Prostate gland (tissue), 2 donors: ENCODE measurements around the gene WFDC10B. TPM values are rescaled to one million over a fixed set of nuclear protein-coding genes. Genes with fewer than 3 reads are reported as not detected.
"Not testable (repeated sequence)": the region's sequence is repeated elsewhere in the genome, so short reads cannot be mapped to it uniquely, and the experiment has no call there.

ENCODE experiments used
- DNase-seq: peaks from one replicate; pipeline ENCODE4 v3.0.0-alpha.2; 2019; ENCODE audit warnings: low spot score
- H3K27ac ChIP-seq, 2 donors: fragments of 200-600 bp; sonication (generic); 2 replicates each; pipeline ENCODE4 v1.5.1; 2017 to 2019
- H3K27me3 ChIP-seq: fragments of 200-600 bp; sonication (generic); replicated peaks from 2 replicates; pipeline ENCODE4 v1.5.1; 2019; ENCODE audit not compliant: insufficient read depth
- H3K36me3 ChIP-seq, 2 donors: fragments of 200-600 bp; sonication (generic); 1 replicate in 1 of 2; 2 replicates in 1 of 2; pipeline versions ENCODE4 v1.5.1 to v1.8.1; 2017 to 2019
- H3K4me1 ChIP-seq: fragments of 200-600 bp; sonication (generic); replicated peaks from 2 replicates; pipeline ENCODE4 v1.5.1; 2019
- H3K4me3 ChIP-seq, 2 donors: fragments of 200-600 bp; sonication (generic); 2 replicates each; pipeline ENCODE4 v1.5.1; 2017 to 2019
- H3K9me3 ChIP-seq: fragments of 200-600 bp; sonication (generic); 2 replicates; pipeline ENCODE4 v1.5.1; 2017
- CTCF ChIP-seq, 4 experiments: fragments of 200-600 bp in 2 of 4; fragments of 450-650 bp in 2 of 4; sonication (generic) in 2 of 4; IDR thresholded peaks; 1 replicate in 3 of 4; 2 replicates in 1 of 4; pipeline ENCODE4 v1.5.1; 2016 to 2019; ENCODE audit warnings: antibody characterized with exemption in 4 of 4, mild to moderate bottlenecking in 2 of 4, moderate library complexity in 2 of 4
- POLR2A ChIP-seq: fragments of 450-650 bp; IDR thresholded peaks from one replicate; pipeline ENCODE4 v1.6.1; 2016; ENCODE audit warnings: antibody characterized with exemption, mild to moderate bottlenecking
- POLR2AphosphoS5 ChIP-seq: sonication (generic); formaldehyde crosslinking; IDR thresholded peaks from one replicate; pipeline ENCODE4 v1.6.1; 2017; ENCODE audit warnings: antibody characterized with exemption
- WGBS: methylation state at CpG from one replicate; pipeline ENCODE4 v1.1.5; 2018; 5-methylcytosine and 5-hydroxymethylcytosine counted together
- intact Hi-C: fragments of 100-400 bp; cut with DNase I; formaldehyde crosslinking; loops from one replicate; pipeline ENCODE4 v1.14.2; 2022
- total RNA-seq, 2 donors: library from RNA; depleted of rRNA; stranded (reverse); fragments of >200 nt; gene quantifications; one replicate each; pipeline ENCODE4 v1.1.0, GENCODE V29; 2016

Gene WFDC10B
- total RNA-seq, 2 donors from 2014 or later: not detected

GRCh38 chr20:45672765-45673164 lies 32.1 kb downstream of the WFDC10B start:
- intact Hi-C loops: no loop called here
- Histone ChIP-seq H3K9me3 (no peaks in the 10 kb centered on the region), H3K4me1 (no peaks in the 10 kb centered on the region), H3K27ac (no peak overlapping the region), H3K4me3 (no peak overlapping the region), H3K27me3 (no peaks in the 10 kb centered on the region), H3K36me3 (no peaks in the 10 kb centered on the region)
- TF ChIP-seq POLR2A (no peak), POLR2AphosphoS5 (no peak), CTCF (IDR thresholded peaks at IDR 0.05) (no peak)
- no peak for DNase-seq

- Histone ChIP-seq H3K27me3 (no peaks in the 10 kb centered on the region), H3K9me3 (no peaks in the 10 kb centered on the region), H3K27ac (no peak within 1 kb of the TSS), H3K36me3 (no peaks in the 10 kb centered on the region), H3K4me1 (no peaks in the 10 kb centered on the region), H3K4me3 (no peak within 1 kb of the TSS)
- intact Hi-C loops: no loop called here
- no peak for DNase-seq
- TF ChIP-seq POLR2A (no peak), POLR2AphosphoS5 (no peak), CTCF (IDR thresholded peaks at IDR 0.05) (no peak)
- WGBS: 93% methylated on average over 1 of the region's 1 CpG
These were observed 34.7 kb downstream of the WFDC10B start, which contains the start of gene WFDC11 for GRCh38 chr20:45670139-45670538. Gene WFDC11 (minus strand): TSS chr20:45670239. CDS start chr20:45650600, 19,639 bp downstream.

- not testable (repeated sequence) for H3K4me1 ChIP-seq
These were observed 47.8 kb downstream of the WFDC10B start for GRCh38 chr20:45657038-45657437.

GRCh38 chr20:45651726-45652125 lies 53.1 kb downstream of the WFDC10B start:
- H3K4me1 ChIP-seq, intact Hi-C loops, H3K27me3 ChIP-seq, H3K36me3 ChIP-seq, DNase-seq, H3K27ac ChIP-seq, H3K4me3 ChIP-seq, H3K9me3 ChIP-seq: not testable (repeated sequence)
- 77% methylated on average over 7 of the region's 7 CpGs for WGBS

More at GRCh38 chr20:45657038-45657437, 47.8 kb downstream of the WFDC10B start:
- H3K36me3 ChIP-seq, DNase-seq, H3K4me3 ChIP-seq, intact Hi-C loops, H3K27ac ChIP-seq, H3K27me3 ChIP-seq, H3K9me3 ChIP-seq: not testable (repeated sequence)
- 67% methylated on average over 1 of the region's 3 CpGs for WGBS

GRCh38 chr20:45649312-45649863 lies 55.4 kb downstream of the WFDC10B start:
- Histone ChIP-seq H3K4me1 (no peaks in the 10 kb centered on the region), H3K36me3 (no peaks in the 10 kb centered on the region), H3K27me3 (no peaks in the 10 kb centered on the region), H3K4me3 (no peak overlapping the region), H3K9me3 (no peaks in the 10 kb centered on the region), H3K27ac (no peak overlapping the region)
- TF ChIP-seq POLR2AphosphoS5: no peak
- no peak for TF ChIP-seq CTCF (IDR thresholded peaks at IDR 0.05)
- no peak for TF ChIP-seq POLR2A
- 81% methylated on average over 6 of the region's 6 CpGs for WGBS
- intact Hi-C loops: no loop called here
- no peak for DNase-seq

- 86% methylated on average over 1 of the region's 1 CpG for WGBS
- TF ChIP-seq POLR2A (no peak), CTCF (IDR thresholded peaks at IDR 0.05) (no peak), POLR2AphosphoS5 (no peak)
- Histone ChIP-seq H3K36me3 (no peaks in the 10 kb centered on the region), H3K27me3 (no peaks in the 10 kb centered on the region), H3K4me3 (no peak overlapping the region), H3K4me1 (no peaks in the 10 kb centered on the region), H3K27ac (no peak overlapping the region), H3K9me3 (no peaks in the 10 kb centered on the region)
- DNase-seq: no peak
- intact Hi-C loops: no loop called here
These were observed 57.3 kb downstream of the WFDC10B start for GRCh38 chr20:45647441-45648050.
